Stimulated activated CD8-positive, alpha-beta memory T cell treated with anti-CD3 and anti-CD28 coated beads, Interleukin-4, amount 100 ng/mL, for 48 hours (primary cell): ENCODE measurements around the gene RAB11FIP4.

Experiments
- DNase-seq: peaks from one replicate; pipeline ENCODE4 v3.0.0-alpha.2; 2020

The RAB11FIP4 gene

DNA sequence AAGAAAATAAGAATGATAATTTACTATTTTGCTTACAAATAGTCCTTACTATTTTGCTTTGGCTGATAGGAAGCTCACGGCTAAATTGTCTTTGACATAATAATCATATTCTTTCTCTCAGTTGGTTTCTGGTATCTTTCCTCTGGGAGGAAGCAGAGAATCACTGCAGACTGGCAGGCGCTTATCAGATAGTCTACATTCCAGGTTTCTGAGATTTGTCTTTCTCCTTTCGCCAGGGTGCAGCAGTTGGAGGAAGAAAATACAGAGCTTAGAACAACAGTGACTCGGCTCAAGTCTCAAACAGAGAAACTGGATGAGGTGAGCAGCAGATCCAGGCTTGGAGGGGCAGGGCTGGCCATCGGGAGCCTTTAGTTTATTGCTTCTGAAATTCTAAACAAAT, 136.1 kb downstream of the RAB11FIP4 start:
- no peak for DNase-seq

DNA sequence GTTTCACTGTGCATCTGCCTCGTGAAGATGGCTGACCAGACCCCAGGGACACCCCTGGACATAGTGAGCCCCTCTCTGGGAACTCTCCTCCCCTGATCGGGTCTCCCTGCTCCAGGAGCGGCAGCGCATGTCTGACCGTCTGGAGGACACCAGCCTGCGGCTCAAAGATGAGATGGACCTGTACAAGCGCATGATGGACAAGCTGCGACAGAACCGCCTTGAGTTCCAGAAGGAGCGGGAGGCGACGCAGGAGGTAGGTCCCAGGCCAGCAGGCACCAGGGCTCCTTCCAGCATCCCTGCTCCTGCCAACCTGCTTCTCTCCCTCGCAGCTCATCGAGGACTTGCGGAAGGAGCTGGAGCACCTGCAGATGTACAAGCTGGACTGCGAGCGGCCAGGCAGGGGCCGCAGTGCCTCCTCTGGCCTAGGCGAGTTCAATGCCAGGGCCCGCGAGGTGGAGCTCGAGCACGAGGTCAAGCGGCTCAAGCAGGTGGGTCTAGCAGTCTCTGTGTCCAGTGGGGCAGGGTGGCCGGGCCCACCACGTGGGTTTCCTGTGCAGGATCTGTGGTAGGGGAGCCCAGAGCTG, 136.9 kb downstream of the RAB11FIP4 start:
- no peak for DNase-seq

DNA sequence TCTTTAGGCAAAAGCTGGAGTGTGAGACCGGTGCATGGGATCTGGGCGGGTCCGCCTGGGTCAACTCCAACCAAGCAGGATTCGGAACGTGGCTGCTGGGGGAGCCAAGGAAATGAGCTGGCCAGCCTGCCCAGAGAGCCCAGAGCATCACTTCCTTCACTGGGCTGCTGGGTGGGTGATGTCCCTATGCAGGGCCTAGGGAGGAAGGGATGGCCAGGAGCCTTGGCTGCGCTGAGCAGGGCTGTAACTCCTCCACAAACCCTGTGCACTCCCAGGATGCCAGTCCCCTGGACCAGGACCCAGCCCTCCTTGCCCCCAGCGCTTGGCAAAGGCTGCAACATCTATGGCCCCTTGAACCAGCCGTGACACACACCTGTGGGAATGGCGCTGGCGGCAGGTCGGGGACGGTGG, 138.4 kb downstream of the RAB11FIP4 start:
- no peak for DNase-seq

DNA sequence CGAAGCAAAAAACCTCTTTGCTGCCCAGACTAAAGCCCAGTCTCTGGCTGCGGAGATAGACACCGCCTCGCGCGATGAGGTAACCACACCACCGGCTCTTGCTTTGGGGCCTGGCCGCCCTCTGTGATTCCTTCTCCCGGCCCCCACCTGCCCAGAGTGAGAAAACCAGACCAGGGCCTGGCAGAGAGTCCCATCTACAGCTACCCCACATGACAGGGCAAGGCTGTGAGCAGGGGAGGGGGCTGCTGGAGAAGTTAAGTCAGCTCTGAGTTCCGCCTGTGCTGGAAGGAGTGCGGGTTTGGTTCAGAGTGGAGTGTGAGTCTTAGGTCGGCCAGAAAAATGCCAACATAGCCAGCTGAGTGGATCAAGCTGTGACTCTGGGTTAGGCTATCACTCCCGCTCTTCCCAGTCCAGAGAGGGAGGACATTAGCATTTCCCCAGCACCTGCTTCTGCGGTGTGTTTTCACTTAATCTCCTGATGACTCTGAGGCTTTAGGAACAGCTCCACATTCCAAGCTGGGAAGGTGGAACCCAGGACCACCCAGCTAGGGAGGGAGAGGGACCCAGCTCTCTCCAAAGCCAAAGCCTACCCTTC, 139.0 kb downstream of the RAB11FIP4 start:
- no peak for DNase-seq

DNA sequence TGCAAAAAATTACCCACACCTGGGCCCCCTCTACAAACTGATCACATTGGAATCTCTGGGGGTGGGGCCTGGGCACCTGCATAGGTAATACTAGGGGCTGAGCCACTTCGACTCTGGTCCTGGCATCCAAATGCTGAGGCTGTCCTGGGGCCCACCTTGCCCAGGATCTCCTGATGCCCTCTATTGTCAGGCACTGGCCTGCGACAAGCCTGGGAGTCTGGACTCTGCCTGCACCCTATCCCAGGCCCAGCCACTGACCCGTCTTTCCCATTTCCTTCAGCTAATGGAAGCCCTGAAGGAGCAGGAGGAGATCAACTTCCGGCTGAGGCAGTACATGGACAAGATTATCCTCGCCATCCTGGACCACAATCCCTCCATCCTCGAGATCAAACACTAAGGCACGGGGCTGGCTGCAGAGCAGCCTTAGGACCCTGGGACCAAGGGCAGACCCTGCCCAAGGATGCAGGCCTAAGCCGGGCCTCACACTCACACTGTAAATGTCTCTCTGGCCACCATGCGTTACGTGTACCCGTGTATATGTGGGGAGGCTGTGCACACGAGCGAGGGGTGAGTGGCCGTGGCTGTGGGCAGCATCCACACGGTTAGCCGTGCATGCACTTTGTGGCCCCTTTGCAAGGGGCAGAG, 140.0 kb downstream of the RAB11FIP4 start:
- no peak for DNase-seq

DNA sequence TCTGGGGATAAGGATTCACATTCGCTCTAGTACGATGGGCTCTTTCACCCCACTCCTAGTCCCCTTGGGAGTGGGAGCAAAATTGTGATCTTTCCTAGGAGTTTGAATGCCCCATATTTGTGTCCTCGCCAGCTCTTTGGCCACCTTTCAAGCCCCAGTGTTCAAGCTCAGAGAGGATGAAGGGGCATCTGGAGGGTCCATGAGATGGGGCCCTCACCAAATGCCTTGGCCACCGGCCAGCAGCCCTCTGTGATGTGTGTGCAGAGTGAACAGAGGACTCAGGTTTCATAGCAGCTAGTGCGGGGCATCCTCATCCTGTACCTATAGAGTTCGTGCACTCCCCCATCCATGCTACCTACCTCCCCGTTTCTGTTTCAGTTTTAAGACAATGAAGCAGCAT, 140.6 kb downstream of the RAB11FIP4 start:
- DNase-seq: no peak

DNA sequence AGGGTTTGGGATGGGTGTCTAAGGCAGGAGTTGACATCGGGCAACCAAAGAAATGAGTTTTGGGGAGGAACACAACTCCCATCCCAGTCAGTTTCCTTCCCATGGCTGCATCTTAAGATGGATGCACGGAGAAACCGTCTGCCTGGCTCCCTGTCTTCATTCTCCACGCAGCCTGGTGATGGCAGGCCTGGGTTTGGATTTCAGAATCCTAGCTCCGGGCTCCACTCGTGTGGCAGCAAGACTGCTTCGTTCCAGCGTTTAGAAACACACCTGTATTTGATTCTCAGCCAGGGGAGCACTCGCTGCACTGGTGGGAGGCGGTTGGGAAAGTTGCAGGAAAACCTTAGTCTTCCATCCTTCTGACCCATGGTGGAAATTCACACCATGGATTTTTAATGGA, 141.1 kb downstream of the RAB11FIP4 start:
- no peak for DNase-seq

DNA sequence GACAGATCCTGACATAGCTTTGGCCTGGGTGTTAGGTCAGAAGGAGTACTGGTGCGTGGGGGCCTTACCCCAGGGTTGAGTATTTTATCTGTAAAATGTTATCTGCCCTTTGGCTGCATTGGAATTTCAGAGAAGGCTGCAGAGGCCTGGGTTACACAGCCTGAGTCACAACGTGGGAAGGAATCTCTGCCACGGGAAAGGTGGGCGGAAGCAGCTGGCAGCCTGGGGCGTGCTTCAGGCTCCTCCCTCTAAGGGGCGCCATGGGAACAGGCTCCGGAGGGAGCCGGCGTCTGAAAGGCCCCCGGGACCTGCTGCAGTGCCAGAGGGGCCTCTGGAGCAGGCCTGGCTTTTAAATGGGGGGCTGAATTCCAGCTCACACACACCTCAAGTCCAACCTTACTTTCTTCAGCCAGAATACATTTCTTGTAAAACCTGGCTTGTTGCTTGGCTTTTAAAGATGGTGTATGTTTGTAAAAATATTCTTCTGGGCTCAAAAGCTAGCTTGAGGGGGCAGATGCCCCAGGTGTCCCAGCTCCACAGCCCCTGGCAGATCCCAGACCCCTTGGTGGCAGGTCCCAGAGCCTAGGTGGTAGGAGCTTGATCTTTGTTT, 142.2 kb downstream of the RAB11FIP4 start:
- peak; percentile 59 for DNase-seq

DNA sequence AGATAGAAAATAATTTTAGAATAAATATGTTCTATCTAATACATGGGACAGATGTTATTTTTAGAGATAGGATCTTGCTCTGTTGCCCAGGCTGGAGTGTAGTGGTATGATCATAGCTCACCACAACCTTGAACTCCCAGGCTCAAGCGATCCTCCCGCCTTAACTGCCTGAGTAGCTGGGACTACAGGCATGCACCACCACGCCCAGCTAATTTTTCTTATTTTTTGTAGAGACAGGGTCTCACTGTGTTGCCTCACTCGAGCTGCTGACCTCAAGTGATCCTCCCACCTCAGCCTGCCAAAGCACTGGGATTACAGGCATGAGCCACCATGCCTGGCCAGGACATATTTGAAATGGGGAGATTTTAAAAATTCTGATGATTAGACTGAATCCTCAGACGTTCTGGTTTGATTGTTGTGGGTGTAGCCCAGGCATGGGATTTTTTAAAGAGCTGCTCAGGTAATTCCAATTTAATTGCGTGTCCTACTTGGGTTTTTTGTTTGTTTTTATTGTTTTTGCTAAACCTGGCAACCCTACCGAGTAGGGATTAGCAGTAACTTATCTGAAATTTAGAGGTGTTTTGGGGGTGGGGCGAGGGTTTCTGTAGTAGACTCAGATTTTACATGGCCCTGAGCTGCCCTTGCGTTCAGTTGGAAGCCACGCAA, 142.9 kb downstream of the RAB11FIP4 start:
- DNase-seq: no peak

DNA sequence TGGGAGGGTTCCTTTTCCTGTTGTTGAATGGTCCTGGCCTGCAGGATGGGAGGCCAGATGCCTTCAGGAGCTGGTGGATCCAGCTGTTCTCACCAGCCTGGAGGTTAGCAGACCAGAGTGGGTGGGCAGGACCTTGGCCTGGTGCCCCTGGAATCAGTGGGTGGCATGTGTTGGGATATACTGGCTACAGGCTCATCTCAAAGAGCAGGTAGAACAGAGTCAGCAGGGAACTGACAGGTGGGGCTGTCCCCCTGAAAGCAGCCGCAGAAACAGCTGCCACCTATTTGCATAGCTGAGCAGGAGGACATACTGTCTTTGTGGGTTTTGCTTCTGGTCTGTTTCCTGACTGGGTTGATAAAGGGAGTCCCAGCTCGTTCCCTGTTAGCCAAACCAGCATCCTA, 144.1 kb downstream of the RAB11FIP4 start:
- peak; percentile 49 for DNase-seq

DNA sequence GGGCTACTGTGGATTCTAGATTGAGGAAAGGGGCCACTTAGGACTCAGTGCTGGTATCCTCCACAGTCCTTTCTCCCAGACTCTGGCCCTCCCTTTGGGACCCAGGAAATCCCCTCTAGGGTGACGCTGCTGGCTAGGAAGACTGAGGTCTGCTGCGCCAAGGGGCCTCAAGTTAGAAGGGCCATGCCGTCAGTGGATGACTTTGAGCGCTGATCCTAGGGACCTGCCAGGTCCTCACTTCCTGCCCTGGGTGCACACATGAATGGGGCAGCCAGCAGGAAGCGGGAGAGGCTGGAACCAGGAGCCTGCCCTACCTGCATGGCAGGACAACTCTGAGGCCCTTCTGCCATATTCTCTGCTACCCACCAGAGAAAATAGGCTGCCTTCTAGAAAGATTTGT, 145.0 kb downstream of the RAB11FIP4 start:
- DNase-seq: no peak

DNA sequence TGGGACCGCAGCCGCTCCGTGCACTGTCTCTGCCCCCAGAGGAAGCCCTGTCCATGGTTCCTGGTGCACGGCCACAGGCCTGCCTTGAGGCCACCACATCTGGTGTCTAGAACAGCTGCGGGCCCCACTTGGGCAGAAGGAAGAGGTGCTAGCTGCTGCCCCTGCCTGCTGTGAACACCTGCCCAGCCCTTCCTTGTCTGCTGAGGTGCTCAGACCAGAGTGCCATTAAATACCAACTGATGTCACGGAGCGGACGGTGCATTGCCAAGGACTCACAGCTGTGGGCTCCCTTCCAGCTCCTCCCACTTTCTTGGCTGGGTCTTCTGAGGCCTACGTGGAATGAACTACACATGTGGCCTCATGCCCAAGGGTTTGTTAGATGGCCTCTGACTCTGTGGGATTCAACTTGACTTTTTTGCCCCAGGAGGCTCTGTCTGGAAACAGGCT, 146.1 kb downstream of the RAB11FIP4 start:
- DNase-seq: no peak

DNA sequence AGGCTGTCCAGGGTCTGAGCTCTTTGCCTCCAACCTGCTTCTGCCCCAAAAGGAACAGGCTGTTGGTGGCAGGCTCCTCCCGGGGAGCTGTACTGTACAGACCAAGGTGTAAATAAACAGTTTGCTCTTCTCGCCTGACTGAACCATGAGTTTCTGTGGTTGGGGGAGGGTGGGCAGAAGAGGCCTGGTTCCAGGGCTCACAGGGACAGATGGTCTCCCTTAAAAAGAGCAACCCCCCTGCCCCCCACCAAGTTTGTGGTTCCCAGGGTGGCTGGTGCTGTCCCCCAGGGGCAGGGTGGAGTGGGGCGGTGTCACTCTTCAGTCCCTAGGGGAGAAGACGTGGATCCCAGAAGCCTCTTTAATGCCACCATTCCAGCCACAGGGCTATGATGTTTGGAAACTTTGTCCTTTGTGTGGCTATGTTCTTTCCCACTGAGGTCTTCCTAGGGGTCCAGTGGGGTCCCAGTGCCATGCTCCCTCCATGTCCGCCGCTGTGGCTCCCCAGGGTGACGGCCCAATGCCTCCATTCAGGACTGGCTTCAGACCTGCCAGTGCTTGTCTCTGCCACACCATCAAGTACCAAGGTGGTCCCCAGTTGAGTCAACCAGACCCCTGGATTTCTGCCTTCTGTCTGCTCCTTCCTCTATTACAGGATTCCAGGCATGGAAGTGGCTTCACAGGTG, 146.7 kb downstream of the RAB11FIP4 start:
- DNase-seq: no peak

DNA sequence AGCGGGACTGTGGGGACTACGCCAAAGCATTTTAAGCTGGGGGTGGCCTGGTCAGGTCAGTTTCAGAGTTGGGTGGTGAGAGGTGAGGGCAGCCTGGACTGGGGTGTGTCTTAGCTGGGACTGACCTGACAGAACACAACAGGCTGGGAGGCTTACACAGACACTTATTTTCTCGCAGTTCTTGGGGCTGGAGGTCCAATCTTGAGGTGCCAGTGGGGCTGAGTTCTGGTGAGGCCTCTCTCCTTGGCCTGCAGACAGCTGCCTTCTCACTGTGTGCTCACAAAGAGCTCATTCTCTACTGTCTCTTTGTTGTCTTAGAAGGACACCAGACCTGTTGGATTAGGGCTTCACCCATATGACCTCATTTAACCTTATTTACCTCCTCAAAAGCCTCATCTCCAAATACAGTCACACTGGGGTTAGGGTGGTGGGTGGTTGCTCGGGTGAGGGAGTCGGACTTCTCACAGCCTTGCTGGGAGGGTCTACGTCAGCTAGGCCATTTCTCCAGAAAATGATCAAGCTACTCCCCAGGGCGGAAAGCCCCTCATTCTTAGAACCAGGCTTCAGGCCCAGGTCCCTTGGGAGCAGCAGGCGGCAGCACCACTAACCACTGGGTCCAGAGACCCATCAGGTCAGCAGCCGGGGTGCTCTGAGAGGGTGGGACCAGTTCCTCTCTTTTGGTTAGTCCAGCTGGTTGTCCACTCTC, 149.3 kb downstream of the RAB11FIP4 start:
- no peak for DNase-seq

DNA sequence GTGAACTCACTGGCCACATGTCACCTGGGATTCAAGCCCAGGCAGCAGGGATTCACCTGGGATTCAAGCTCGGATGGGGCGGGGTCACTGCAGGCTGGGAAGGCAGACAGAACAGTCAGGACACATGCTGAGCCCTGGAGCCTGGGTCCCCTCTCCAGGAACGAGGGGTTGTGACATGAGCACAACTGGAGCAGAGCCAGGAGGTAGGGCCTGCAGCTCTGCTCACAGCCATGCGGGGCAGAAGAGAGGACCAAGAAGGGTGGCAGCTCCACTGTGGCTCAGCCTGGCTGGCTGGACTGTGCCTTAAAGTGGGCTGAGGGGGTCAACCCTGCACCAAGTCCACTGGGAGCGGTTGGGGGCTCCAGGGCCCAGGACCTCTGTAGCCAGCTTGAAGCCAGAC, 150.1 kb downstream of the RAB11FIP4 start:
- no peak for DNase-seq

DNA sequence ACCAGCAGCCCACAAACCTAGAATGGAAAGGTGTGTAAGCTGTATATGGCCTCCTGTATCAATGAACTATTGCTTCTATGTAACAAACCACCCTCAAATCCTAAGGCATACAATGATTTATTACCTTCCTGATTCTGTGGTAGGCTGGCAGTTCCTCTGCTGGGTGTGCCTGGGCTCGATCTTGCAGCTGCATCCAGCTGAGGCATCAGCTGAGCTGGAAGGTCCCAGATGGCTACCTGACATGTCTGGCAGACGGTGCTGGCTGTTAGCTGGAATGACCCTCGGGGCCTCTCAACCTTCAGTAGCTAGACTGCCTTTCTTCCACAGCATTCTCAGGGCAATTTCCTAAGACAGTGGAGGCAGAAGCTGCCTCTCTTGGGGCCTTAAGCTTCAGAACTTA, 152.7 kb downstream of the RAB11FIP4 start:
- DNase-seq: no peak

DNA sequence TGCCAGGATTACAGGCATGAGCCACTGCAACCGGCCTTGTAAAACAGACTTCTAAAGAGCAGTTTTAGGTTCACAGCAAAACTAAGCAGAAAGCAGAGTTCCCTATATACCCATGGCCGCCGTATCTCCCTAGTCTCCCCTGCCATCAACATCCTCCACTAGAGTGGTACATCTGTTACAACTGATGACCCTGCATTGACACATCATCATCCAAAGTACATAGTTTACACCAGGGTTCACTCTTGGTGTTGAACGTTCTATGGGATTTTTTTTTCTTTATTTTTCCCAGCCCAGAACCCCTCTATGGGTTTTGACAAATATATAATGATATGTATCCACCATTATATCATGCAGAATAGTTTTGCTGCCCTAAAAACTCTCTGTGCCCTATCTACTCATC, 155.2 kb downstream of the RAB11FIP4 start:
- no peak for DNase-seq

DNA sequence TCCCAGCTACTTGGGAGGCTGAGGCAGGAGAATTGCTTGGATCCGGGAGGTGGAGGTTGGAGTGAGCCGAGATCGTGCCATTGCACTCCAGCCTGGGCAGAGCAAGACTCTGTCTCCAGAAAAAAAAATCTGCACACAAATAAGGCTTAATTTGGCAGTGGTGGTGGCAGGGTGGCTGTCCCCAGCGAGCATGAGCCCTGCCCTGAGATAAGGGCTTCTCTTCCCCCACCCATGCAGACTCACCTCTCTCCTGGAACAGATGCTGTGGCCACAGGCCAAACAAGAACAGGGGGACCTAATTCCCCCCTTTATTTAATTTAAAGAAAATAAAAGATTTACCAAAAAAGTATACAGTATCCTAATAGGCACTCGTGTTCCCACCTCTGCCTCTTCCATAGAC, 157.2 kb downstream of the RAB11FIP4 start:
- no peak for DNase-seq

DNA sequence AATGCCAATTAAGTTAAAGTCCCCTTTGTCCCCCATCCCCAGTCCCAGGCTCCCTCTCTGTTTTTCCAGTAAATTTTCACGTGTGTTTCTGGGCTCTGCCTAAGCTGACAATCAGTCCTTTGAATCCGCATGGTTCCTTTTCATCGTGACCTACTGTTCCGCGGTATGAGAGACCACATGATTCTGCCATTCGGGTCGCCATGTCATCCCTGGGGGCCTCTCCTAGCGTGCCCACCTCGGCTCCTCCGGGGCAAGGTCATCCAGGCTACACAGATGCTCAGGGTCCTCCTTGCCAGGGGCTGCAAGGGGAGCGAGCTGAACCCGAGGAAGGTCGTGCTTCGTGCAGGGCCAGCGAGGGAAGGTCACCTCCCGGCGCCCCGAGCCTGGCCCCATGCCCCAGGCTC, 157.6 kb downstream of the RAB11FIP4 start:
- no peak for DNase-seq

DNA sequence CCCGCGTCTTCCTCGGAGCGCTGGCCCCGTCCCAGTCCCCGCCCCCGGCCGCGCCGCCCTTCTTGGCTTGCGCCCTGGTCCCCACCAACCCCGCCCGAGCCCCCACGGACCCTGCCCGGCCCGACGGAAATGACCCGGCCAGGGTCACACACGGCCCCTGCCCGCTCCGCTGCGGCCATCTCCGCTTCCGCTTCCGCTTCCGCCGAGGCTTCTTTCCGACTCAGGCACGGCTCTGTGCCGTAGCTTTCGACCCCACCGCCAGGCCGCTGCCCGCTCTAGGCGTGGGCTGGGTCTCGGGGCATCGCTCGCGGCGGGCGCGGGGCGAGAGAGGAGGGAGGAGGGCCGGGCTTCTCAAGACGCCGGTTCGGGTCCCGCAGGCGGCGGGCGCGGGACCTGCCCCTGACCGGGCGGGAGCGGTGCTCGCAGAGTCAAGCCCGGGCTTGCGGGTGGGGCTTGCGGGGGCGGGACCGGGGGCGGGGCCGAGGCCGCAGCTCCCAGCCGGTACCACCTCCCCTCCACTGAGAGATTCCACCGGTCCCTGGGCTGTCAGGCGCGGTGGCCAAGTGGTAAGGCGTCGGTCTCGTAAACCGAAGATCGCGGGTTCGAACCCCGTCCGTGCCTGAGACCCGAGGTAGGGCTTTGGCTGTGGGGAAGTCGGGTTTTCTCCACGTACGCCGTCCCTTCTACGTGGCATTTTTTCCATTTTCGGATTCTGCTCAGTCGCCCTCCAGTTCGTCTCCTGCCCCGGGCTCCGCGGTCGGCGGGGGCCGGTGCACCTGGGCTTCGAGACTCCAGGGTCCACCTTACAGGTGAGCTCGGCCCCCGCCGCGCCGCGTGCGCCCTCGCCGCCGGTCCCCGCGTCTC, 158.3 kb downstream of the RAB11FIP4 start:
- peak; percentile 99 for DNase-seq

DNA sequence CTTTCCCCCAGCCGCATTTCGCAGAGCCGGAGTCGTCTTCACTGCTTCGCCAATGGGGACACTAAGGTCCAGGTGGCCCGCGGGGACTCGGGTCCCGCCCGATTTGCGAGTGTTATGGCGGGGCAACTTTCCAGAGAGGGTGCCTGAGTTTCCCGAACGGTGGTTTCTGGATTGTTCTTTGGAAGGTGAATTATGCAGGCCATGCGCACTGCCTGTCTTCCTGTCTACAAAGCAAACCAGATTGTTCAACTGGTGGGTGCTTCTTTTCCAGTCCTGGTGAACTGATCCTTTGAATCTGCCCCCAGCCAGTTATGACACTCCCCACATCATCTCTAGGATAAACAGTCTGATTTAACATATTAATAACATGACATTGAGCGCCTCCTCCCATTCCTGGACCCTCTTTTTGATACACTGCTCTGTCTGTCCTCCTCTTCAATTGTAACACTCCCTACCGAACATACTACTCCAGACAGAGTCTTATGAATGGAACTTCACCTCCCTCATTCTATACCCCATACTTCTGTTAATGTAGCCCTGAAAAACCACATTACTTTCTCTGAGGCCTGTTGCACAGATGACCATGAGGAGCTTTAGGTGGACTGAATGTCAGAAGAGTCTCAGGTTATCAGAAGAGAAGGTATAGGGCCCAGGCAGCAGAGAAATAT, 159.0 kb downstream of the RAB11FIP4 start:
- DNase-seq: no peak
